Upper lobe of left lung (tissue), 6 donors: ENCODE data around the gene CDHR2. TPM values are rescaled to one million over a fixed set of nuclear protein-coding genes. Genes with fewer than 3 reads are reported as not detected.
A peak's percentile ranks its signal among the peaks of the same experiment; 100 is the strongest.

Experiments
- ATAC-seq, 2 donors: fragments of 200-7000 bp; cut with Tn5 transposase; one replicate each; pipeline ENCODE4 v1.9.1; 2022; ENCODE audit warnings: mild to moderate bottlenecking in 2 of 2, moderate library complexity in 2 of 2; ENCODE audit not compliant: low FRiP score in 2 of 2
- DNase-seq, 2 donors: peaks; one replicate each; pipeline ENCODE4 v3.0.0-alpha.2; 2019 to 2020
- H3K27ac ChIP-seq, 4 donors: fragments of 200-600 bp; sonication (generic); one replicate each; pipeline ENCODE4 v1.5.1; 2016 to 2019
- H3K27me3 ChIP-seq, 4 donors: fragments of 200-600 bp; sonication (generic); one replicate each; pipeline ENCODE4 v1.5.1; 2017 to 2019
- H3K36me3 ChIP-seq, 4 donors: fragments of 200-600 bp; sonication (generic); one replicate each; pipeline ENCODE4 v1.5.1; 2016 to 2019
- H3K4me1 ChIP-seq, 4 donors: fragments of 200-600 bp; sonication (generic); one replicate each; pipeline ENCODE4 v1.5.1; 2018 to 2019
- H3K4me3 ChIP-seq, 4 donors: fragments of 200-600 bp; sonication (generic); one replicate each; pipeline ENCODE4 v1.5.1; 2017 to 2019; ENCODE audit warnings: mild to moderate bottlenecking in 2 of 4, moderate library complexity in 1 of 4
- H3K9me3 ChIP-seq, 4 donors: fragments of 200-600 bp; sonication (generic); one replicate each; pipeline ENCODE4 v1.5.1; 2018 to 2019
- CTCF ChIP-seq, 6 experiments: fragments of 450-650 bp in 4 of 6; fragments of 200-600 bp in 2 of 6; sonication (generic) in 2 of 6; IDR thresholded peaks; one replicate each; pipeline ENCODE4 v1.5.1; 2016 to 2019; ENCODE audit warnings: antibody characterized with exemption in 6 of 6
- EP300 ChIP-seq, 4 donors: sonication (generic); formaldehyde crosslinking; IDR thresholded peaks; one replicate each; pipeline ENCODE4 v1.5.1; 2017; ENCODE audit warnings: antibody characterized with exemption in 4 of 4, control low read depth in 2 of 4
- POLR2A ChIP-seq, 4 donors: fragments of 450-650 bp; IDR thresholded peaks; one replicate each; pipeline ENCODE4 v1.5.1; 2016 to 2017; ENCODE audit warnings: antibody characterized with exemption in 4 of 4, mild to moderate bottlenecking in 2 of 4
- POLR2AphosphoS5 ChIP-seq, 2 donors: sonication (generic); formaldehyde crosslinking; IDR thresholded peaks; one replicate each; pipeline ENCODE4 v1.5.1; 2017; ENCODE audit warnings: antibody characterized with exemption in 2 of 2
- WGBS, 2 donors: methylation state at CpG; one replicate each; pipeline ENCODE4 v1.1.5; 2017 to 2018; 5-methylcytosine and 5-hydroxymethylcytosine counted together
- total RNA-seq, 6 donors: library from RNA; depleted of rRNA in 4 of 6; stranded (reverse); fragments of >200 nt in 4 of 6; gene quantifications; one replicate each; pipeline versions ENCODE4 v1.1.0 to v1.2.1, GENCODE V29; 2016 to 2021
- donor health status: DM: no; HTN: no; CAD: no; lungs with moderate emphysema.
- donor health status: DM: no; HTN: yes; CAD: no; lungs with severe emphysema.

Gene CDHR2
- total RNA-seq, 6 donors from 2014 or later: 0.30 to 0.34 TPM; not detected in 4

GRCh38 chr5:176541338-176542134 is 7.6 kb upstream of the CDHR2 start:
- DNase-seq: peak in 1 of 2 donors; percentile 91
- H3K36me3 ChIP-seq: no peaks in the 10 kb centered on the region
- no peak for ATAC-seq
- peak overlapping the region; percentile 77 to 92 (median 86) for H3K27ac ChIP-seq
- no peaks in the 10 kb centered on the region for H3K27me3 ChIP-seq
- H3K4me3 ChIP-seq: peak overlapping the region in 2 of 4 donors; percentile 73
- H3K4me1 ChIP-seq: peaks cover 23 to 62% (median 44%) of the 10 kb centered on the region in 4 donors
- TF ChIP-seq EP300 (IDR thresholded peaks at IDR 0.05) (no peak), CTCF (IDR thresholded peaks at IDR 0.05) (no peak), POLR2A (IDR thresholded peaks at IDR 0.05) (no peak), POLR2AphosphoS5 (IDR thresholded peaks at IDR 0.05) (peak in 1 of 2 donors; percentile 67)
- no peaks in the 10 kb centered on the region for H3K9me3 ChIP-seq
- 22 to 29% methylated on average over 6 to 10 of the region's 12 CpGs for WGBS, 2 donors

- Histone ChIP-seq H3K9me3 (no peaks in the 10 kb centered on the region), H3K4me1 (peaks cover 23 to 62% (median 44%) of the 10 kb centered on the region in 4 donors), H3K36me3 (no peaks in the 10 kb centered on the region), H3K27ac (peak overlapping the region; percentile 77 to 92 (median 86)), H3K27me3 (no peaks in the 10 kb centered on the region), H3K4me3 (peak overlapping the region in 3 of 4 donors; percentile 65 to 73 (median 73))
- no peak for TF ChIP-seq CTCF (IDR thresholded peaks at IDR 0.05)
- no peak for TF ChIP-seq POLR2AphosphoS5 (IDR thresholded peaks at IDR 0.05)
- no peak for TF ChIP-seq EP300 (IDR thresholded peaks at IDR 0.05)
- TF ChIP-seq POLR2A (IDR thresholded peaks at IDR 0.05): no peak
- ATAC-seq (no peak), DNase-seq (peak in 1 of 2 donors; percentile 59)
- 65 to 68% methylated on average over 4 to 16 of the region's 16 CpGs for WGBS, 2 donors
Measured at GRCh38 chr5:176542135-176542595, 7.0 kb upstream of the CDHR2 start.

GRCh38 chr5:176542596-176543427 is 6.3 kb upstream of the CDHR2 start:
- DNase-seq (peak in 1 of 2 donors; percentile 90), ATAC-seq (peak in 1 of 2 donors; percentile 47)
- WGBS, 2 donors: 9% methylated on average over 14 to 28 of the region's 110 CpGs
- Histone ChIP-seq H3K4me1 (peaks cover 23 to 62% (median 44%) of the 10 kb centered on the region in 4 donors), H3K36me3 (no peaks in the 10 kb centered on the region), H3K27me3 (no peaks in the 10 kb centered on the region), H3K9me3 (no peaks in the 10 kb centered on the region), H3K27ac (peak overlapping the region; percentile 77 to 92 (median 86)), H3K4me3 (peak overlapping the region; percentile 65 to 73 (median 72))
- no peak for TF ChIP-seq POLR2AphosphoS5 (IDR thresholded peaks at IDR 0.05)
- no peak for TF ChIP-seq EP300 (IDR thresholded peaks at IDR 0.05)
- TF ChIP-seq CTCF (IDR thresholded peaks at IDR 0.05): peak in 5 of 6 experiments; percentile 34 to 59 (median 49)
- no peak for TF ChIP-seq POLR2A (IDR thresholded peaks at IDR 0.05)

- Histone ChIP-seq H3K4me3 (peak overlapping the region; percentile 65 to 73 (median 72)), H3K27me3 (no peaks in the 10 kb centered on the region), H3K27ac (peak overlapping the region; percentile 71 to 92 (median 86)), H3K9me3 (no peaks in the 10 kb centered on the region), H3K4me1 (peaks cover 17 to 55% (median 38%) of the 10 kb centered on the region in 4 donors), H3K36me3 (no peaks in the 10 kb centered on the region)
- DNase-seq (peak; percentile 72 to 96), ATAC-seq (peak; percentile 85 to 91)
- TF ChIP-seq POLR2A (IDR thresholded peaks at IDR 0.05): peak in 3 of 4 donors; percentile 34 to 69 (median 40)
- peak; percentile 32 to 54 for TF ChIP-seq POLR2AphosphoS5 (IDR thresholded peaks at IDR 0.05)
- no peak for TF ChIP-seq EP300 (IDR thresholded peaks at IDR 0.05)
- TF ChIP-seq CTCF (IDR thresholded peaks at IDR 0.05): no peak
- WGBS, 2 donors: 0 to 3% methylated on average over 2 to 34 of the region's 63 CpGs
Measured at GRCh38 chr5:176543428-176544182, 5.5 kb upstream of the CDHR2 start.
